ENCODE results near the gene SIPA1L3.

- TF ChIP-seq, protein P1, sequence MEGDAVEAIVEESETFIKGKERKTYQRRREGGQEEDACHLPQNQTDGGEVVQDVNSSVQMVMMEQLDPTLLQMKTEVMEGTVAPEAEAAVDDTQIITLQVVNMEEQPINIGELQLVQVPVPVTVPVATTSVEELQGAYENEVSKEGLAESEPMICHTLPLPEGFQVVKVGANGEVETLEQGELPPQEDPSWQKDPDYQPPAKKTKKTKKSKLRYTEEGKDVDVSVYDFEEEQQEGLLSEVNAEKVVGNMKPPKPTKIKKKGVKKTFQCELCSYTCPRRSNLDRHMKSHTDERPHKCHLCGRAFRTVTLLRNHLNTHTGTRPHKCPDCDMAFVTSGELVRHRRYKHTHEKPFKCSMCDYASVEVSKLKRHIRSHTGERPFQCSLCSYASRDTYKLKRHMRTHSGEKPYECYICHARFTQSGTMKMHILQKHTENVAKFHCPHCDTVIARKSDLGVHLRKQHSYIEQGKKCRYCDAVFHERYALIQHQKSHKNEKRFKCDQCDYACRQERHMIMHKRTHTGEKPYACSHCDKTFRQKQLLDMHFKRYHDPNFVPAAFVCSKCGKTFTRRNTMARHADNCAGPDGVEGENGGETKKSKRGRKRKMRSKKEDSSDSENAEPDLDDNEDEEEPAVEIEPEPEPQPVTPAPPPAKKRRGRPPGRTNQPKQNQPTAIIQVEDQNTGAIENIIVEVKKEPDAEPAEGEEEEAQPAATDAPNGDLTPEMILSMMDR (IDR thresholded peaks at IDR 0.05; ENCODE audit: poor library complexity) = no peak
- TF ChIP-seq EZH2phosphoT487 (IDR thresholded peaks at IDR 0.05; ENCODE audit: low read depth, severe bottlenecking, unreplicated experiment) = no peak
- TF ChIP-seq EZH2 (IDR thresholded peaks at IDR 0.05; ENCODE audit: borderline replicate concordance) = no peak
Measured at GRCh38 chr19:38115271-38115802, 208.3 kb downstream of the SIPA1L3 start.
